ENCODE measurements around the gene C11orf97.
A peak's percentile ranks its signal among the peaks of the same experiment; 100 is the strongest.

C11orf97 gene

GRCh38 chr11:94486068-94486467 is 26.2 kb upstream of the C11orf97 start:
- intact Hi-C loops (cut with DNase I; ENCODE audit: low total_unique reads) = no loop called here
- Histone ChIP-seq H3K4me1 (no peaks in the 10 kb centered on the region), H3K9me3 (no peaks in the 10 kb centered on the region), H3K4me3 (no peak overlapping the region), H3K36me3 (peaks cover 49 to 65% (median 56%) of the 10 kb centered on the region in 3 donors), H3K27ac (no peak overlapping the region), H3K27me3 (no peaks in the 10 kb centered on the region)
- no peak for TF ChIP-seq CTCF (IDR thresholded peaks at IDR 0.05)
- no peak for DNase-seq

GRCh38 chr11:94493281-94494125 is 18.8 kb upstream of the C11orf97 start, which contains the start of the genes ANKRD49 and MRE11:
TSS of gene ANKRD49 (plus strand) at chr11:94493984. CDS start at chr11:94496694, 2,710 bp downstream.
TSS of gene MRE11 (minus strand) at chr11:94493844. CDS start at chr11:94492801, 1,043 bp downstream.
- DNase-seq = peak; percentile 98 to 99
- Histone ChIP-seq H3K4me3 (peak within 1 kb of the TSS; percentile 92 to 98), H3K27ac (peak within 1 kb of the TSS; percentile 90 to 93), H3K4me1 (peaks cover 0 to 31% (median 18%) of the 10 kb centered on the region in 4 donors), H3K9me3 (no peaks in the 10 kb centered on the region), H3K27me3 (no peaks in the 10 kb centered on the region), H3K36me3 (peaks cover 6 to 34% (median 31%) of the 10 kb centered on the region in 3 donors)
- intact Hi-C loops (cut with DNase I; ENCODE audit: low total_unique reads) = no loop called here
- TF ChIP-seq CTCF (IDR thresholded peaks at IDR 0.05) = no peak

GRCh38 chr11:94494126-94494680 is 18.1 kb upstream of the C11orf97 start:
- Histone ChIP-seq H3K4me1 (peaks cover 0 to 31% (median 18%) of the 10 kb centered on the region in 4 donors), H3K27ac (peak overlapping the region; percentile 90 to 93), H3K9me3 (no peaks in the 10 kb centered on the region), H3K4me3 (peak overlapping the region; percentile 92 to 98), H3K36me3 (peaks cover 5 to 35% (median 31%) of the 10 kb centered on the region in 3 donors), H3K27me3 (no peaks in the 10 kb centered on the region)
- no peak for DNase-seq
- TF ChIP-seq CTCF (IDR thresholded peaks at IDR 0.05) = no peak
- intact Hi-C loops (cut with DNase I; ENCODE audit: low total_unique reads) = no loop called here

- Histone ChIP-seq H3K9me3 (no peaks in the 10 kb centered on the region), H3K27me3 (no peaks in the 10 kb centered on the region), H3K36me3 (peaks cover 26 to 56% (median 42%) of the 10 kb centered on the region in 3 donors), H3K4me1 (peaks cover 0 to 7% (median 2%) of the 10 kb centered on the region in 4 donors), H3K4me3 (no peak overlapping the region), H3K27ac (no peak overlapping the region)
- no peak for TF ChIP-seq CTCF (IDR thresholded peaks at IDR 0.05)
- intact Hi-C loops (cut with DNase I; ENCODE audit: low total_unique reads) = loop anchor here (10.0 kb wide), 1 partner anchor 605 kb away; no protein-coding TSS in a partner anchor
- DNase-seq = no peak
These were observed 12.1 kb upstream of the C11orf97 start for GRCh38 chr11:94500181-94500580.

GRCh38 chr11:94501522-94501921 is 10.7 kb upstream of the C11orf97 start:
- Histone ChIP-seq H3K27ac (no peak overlapping the region), H3K4me3 (no peak overlapping the region), H3K36me3 (peaks cover 25 to 56% (median 41%) of the 10 kb centered on the region in 3 donors), H3K27me3 (no peaks in the 10 kb centered on the region), H3K9me3 (no peaks in the 10 kb centered on the region), H3K4me1 (no peaks in the 10 kb centered on the region)
- no peak for DNase-seq
- no peak for TF ChIP-seq CTCF (IDR thresholded peaks at IDR 0.05)
- intact Hi-C loops (cut with DNase I; ENCODE audit: low total_unique reads) = loop anchor here (10.0 kb wide), 1 partner anchor 607 kb away; no protein-coding TSS in a partner anchor
